ENCODE measurements around the gene NXPE3.

NXPE3 gene

DNA sequence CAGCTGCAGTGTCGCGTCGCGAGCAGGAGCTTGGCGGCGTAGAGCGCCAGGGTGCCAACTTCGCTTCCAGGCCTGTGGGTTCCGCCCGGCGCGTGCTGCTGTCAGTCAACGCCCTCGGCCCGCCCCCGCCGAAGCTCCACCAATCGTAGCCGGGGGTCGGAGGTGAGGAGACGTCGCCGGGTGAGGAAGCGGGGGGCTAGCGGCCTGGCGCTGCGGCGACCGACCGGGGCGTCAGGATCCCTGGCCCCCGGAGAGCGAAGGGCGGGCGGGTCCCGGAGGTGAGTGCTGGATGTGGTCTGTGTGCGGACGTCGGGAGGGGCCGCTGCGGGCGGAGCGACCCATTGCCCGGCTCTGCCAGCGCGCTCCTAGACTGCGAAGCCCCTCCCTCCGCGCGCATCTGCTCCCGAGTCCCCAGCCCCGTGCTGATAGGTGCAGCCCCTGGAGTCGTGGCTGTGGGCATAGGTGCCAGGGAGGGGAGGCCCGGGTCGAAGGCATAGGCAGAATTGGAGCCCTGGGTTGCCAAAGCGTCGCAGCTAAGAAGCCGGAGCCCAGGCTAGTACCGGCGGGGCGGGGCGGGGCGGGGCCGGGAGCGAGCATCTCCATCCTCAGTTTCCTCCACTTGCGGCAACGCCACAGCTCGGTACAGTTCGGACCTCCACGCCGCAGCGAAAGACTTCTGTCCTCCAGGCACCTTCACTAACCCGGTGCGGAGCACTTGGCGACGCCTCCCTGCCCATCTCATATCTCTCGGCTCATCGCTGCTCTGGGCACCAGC lies at the start of gene NXPE3:
Gene NXPE3 (plus strand): TSS at position 165 of the 775 bp plus-strand sequence. CDS start 6,386 bp downstream, outside the sequence.
- H3K79me2 ChIP-seq (ENCODE audit: control insufficient read depth, low read length): peaks cover 31% of the 10 kb centered on the region
- peak within 1 kb of the TSS; percentile 64 for H3K27ac ChIP-seq (ENCODE audit: low read depth, low read length)

GRCh38 chr3:101729586-101729985 lies 49.4 kb upstream of the NXPE3 start:
- peaks cover 88% of the 10 kb centered on the region for H3K36me3 ChIP-seq (ENCODE audit: control insufficient read depth, low read length)
- H3K4me1 ChIP-seq (ENCODE audit: control insufficient read depth, low read length): peaks cover 12% of the 10 kb centered on the region
- no peak overlapping the region for H3K27ac ChIP-seq (ENCODE audit: low read depth, low read length)
- no peaks in the 10 kb centered on the region for H3K27me3 ChIP-seq (ENCODE audit: control insufficient read depth, low read length)
- H3K4me2 ChIP-seq (ENCODE audit: low read length): no peak overlapping the region
- TF ChIP-seq, protein P1, sequence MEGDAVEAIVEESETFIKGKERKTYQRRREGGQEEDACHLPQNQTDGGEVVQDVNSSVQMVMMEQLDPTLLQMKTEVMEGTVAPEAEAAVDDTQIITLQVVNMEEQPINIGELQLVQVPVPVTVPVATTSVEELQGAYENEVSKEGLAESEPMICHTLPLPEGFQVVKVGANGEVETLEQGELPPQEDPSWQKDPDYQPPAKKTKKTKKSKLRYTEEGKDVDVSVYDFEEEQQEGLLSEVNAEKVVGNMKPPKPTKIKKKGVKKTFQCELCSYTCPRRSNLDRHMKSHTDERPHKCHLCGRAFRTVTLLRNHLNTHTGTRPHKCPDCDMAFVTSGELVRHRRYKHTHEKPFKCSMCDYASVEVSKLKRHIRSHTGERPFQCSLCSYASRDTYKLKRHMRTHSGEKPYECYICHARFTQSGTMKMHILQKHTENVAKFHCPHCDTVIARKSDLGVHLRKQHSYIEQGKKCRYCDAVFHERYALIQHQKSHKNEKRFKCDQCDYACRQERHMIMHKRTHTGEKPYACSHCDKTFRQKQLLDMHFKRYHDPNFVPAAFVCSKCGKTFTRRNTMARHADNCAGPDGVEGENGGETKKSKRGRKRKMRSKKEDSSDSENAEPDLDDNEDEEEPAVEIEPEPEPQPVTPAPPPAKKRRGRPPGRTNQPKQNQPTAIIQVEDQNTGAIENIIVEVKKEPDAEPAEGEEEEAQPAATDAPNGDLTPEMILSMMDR (IDR thresholded peaks at IDR 0.05; ENCODE audit: low read depth, low read length, poor library complexity, severe bottlenecking): no peak
- no peak for TF ChIP-seq EZH2phosphoT487 (IDR thresholded peaks at IDR 0.05; ENCODE audit: borderline replicate concordance, low read length)
- no peaks in the 10 kb centered on the region for H3F3A ChIP-seq (ENCODE audit: control insufficient read depth, insufficient read depth)
- no peaks in the 10 kb centered on the region for H4K20me1 ChIP-seq (ENCODE audit: control insufficient read depth, insufficient read depth, low read depth, low read length)
- H3K9me3 ChIP-seq (ENCODE audit: control insufficient read depth, insufficient read depth, low read length): no peaks in the 10 kb centered on the region
- no peaks in the 10 kb centered on the region for H3K9me2 ChIP-seq (replicated peaks; ENCODE audit: control insufficient read depth, low read length)
- no peak overlapping the region for H3K4me3 ChIP-seq (ENCODE audit: low read length)
- H3K79me2 ChIP-seq (ENCODE audit: control insufficient read depth, low read length): peaks cover 28% of the 10 kb centered on the region

More for the DNA sequence above, at the start of gene NXPE3:
- Histone ChIP-seq H3K9me2 (replicated peaks; ENCODE audit: control insufficient read depth, low read length) (no peaks in the 10 kb centered on the region), H3K4me1 (ENCODE audit: control insufficient read depth, low read length) (peaks cover 45% of the 10 kb centered on the region), H3K36me3 (ENCODE audit: control insufficient read depth, low read length) (peaks cover 19% of the 10 kb centered on the region), H3K9me3 (ENCODE audit: control insufficient read depth, insufficient read depth, low read length) (no peaks in the 10 kb centered on the region), H3K4me3 (ENCODE audit: low read length) (peak within 1 kb of the TSS; percentile 87), H3F3A (ENCODE audit: control insufficient read depth, insufficient read depth) (peaks cover 22% of the 10 kb centered on the region), H3K27me3 (ENCODE audit: control insufficient read depth, low read length) (no peaks in the 10 kb centered on the region), H3K4me2 (ENCODE audit: low read length) (peak within 1 kb of the TSS; percentile 93), H4K20me1 (ENCODE audit: control insufficient read depth, insufficient read depth, low read depth, low read length) (no peaks in the 10 kb centered on the region)
- TF ChIP-seq EZH2phosphoT487 (IDR thresholded peaks at IDR 0.05; ENCODE audit: borderline replicate concordance, low read length): no peak
- TF ChIP-seq, protein P1 (IDR thresholded peaks at IDR 0.05; ENCODE audit: low read depth, low read length, poor library complexity, severe bottlenecking): no peak

DNA sequence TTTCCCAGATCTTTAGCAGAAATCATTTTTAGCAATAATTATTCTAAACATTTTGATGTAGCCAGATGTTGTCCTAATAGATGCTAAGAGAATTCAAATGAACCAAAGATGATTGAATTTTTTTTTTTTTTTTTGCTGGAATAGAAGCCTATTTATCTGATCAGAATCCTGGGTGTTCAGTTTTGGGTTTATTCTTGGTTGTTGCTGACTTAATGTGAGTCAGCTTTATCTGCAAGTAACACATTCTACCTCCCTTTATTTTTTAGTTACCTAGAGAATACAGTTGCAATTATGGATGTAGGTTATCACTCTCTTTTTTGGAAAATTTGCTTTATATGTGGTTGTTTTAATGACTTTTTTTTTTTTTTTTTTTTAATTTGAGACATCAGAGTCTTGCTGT lies 48.2 kb upstream of the NXPE3 start:
- H3K27me3 ChIP-seq (ENCODE audit: control insufficient read depth, low read length): no peaks in the 10 kb centered on the region
- no peaks in the 10 kb centered on the region for H4K20me1 ChIP-seq (ENCODE audit: control insufficient read depth, insufficient read depth, low read depth, low read length)
- H3K4me1 ChIP-seq (ENCODE audit: control insufficient read depth, low read length): peaks cover 11% of the 10 kb centered on the region
- no peaks in the 10 kb centered on the region for H3K9me3 ChIP-seq (ENCODE audit: control insufficient read depth, insufficient read depth, low read length)
- peaks cover 17% of the 10 kb centered on the region for H3K79me2 ChIP-seq (ENCODE audit: control insufficient read depth, low read length)
- no peak overlapping the region for H3K4me3 ChIP-seq (ENCODE audit: low read length)
- H3K27ac ChIP-seq (ENCODE audit: low read depth, low read length): no peak overlapping the region
- TF ChIP-seq EZH2phosphoT487 (IDR thresholded peaks at IDR 0.05; ENCODE audit: borderline replicate concordance, low read length): no peak
- TF ChIP-seq, protein P1 (IDR thresholded peaks at IDR 0.05; ENCODE audit: low read depth, low read length, poor library complexity, severe bottlenecking): no peak
- H3K36me3 ChIP-seq (ENCODE audit: control insufficient read depth, low read length): peaks cover 93% of the 10 kb centered on the region
- no peaks in the 10 kb centered on the region for H3F3A ChIP-seq (ENCODE audit: control insufficient read depth, insufficient read depth)
- no peak overlapping the region for H3K4me2 ChIP-seq (ENCODE audit: low read length)
- no peaks in the 10 kb centered on the region for H3K9me2 ChIP-seq (replicated peaks; ENCODE audit: control insufficient read depth, low read length)
